Right lobe of liver (tissue), 4 donors: Measurements from ENCODE around the gene VPS52.

Source experiments
- POLR2A ChIP-seq: fragments of 450-650 bp; IDR thresholded peaks from one replicate; pipeline ENCODE4 v1.6.1; 2017; ENCODE audit warnings: antibody characterized with exemption, mild to moderate bottlenecking
- TF ChIP-seq, protein P1 (sequence below), 4 donors: fragments of 200-600 bp in 3 of 4; fragments of 450-650 bp in 1 of 4; IDR thresholded peaks; one replicate each; pipeline versions ENCODE4 v1.5.1 to v1.8.0; 2016 to 2022; ENCODE audit warnings: antibody characterized with exemption in 4 of 4, mild to moderate bottlenecking in 2 of 4
- donor health status: DM: no; HTN: no; CAD: no.
- donor health status: DM: no; HTN: no; CAD: no.
- donor health status: DM: no; HTN: yes; CAD: no.

DNA sequence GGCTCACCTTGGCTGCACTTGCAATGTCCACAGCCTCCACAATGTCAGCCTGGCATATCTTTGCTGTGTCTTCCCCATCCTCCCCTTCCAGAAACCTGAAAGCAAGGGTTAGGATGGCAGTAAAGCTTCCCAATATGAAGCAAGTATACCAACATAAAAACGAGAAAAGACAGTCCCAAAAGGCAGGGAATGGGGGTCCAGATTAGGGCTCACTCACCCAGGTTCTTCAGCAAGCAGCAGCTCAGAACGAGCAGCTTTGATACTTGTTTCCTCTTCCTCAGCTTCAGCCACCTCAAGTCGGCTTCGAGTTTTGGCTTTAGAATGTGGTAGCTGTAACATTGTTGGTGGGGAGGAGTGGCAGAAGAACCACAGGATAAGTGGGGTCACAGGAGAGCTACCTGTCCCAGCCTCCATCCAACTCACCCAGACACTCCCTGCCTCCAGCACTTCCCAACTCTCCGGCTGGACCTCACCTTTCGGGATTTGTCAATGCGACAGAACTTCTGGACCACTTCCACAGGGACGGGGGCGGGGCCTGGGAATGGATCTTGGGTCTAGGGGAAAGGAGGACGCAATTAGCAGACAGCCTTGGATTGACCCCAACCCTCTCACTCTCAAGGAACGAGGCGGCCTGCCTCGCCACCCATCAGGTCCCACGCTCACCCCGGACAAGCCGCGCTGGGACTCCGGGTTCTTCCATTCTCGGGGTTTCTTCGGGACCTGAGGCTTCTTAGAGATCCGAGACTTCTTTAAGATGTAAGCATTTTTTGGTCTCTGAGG is 16.7 kb upstream of the VPS52 start:
- TF ChIP-seq, protein P1, sequence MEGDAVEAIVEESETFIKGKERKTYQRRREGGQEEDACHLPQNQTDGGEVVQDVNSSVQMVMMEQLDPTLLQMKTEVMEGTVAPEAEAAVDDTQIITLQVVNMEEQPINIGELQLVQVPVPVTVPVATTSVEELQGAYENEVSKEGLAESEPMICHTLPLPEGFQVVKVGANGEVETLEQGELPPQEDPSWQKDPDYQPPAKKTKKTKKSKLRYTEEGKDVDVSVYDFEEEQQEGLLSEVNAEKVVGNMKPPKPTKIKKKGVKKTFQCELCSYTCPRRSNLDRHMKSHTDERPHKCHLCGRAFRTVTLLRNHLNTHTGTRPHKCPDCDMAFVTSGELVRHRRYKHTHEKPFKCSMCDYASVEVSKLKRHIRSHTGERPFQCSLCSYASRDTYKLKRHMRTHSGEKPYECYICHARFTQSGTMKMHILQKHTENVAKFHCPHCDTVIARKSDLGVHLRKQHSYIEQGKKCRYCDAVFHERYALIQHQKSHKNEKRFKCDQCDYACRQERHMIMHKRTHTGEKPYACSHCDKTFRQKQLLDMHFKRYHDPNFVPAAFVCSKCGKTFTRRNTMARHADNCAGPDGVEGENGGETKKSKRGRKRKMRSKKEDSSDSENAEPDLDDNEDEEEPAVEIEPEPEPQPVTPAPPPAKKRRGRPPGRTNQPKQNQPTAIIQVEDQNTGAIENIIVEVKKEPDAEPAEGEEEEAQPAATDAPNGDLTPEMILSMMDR (IDR thresholded peaks at IDR 0.05), result no peak
- no peak for TF ChIP-seq POLR2A
